ENCODE measurements around the gene CRBN.

The CRBN gene

GRCh38 chr3:3160826-3161225 is 18.7 kb downstream of the CRBN start:
- in situ Hi-C loops (cut with MboI; ENCODE audit: low pct_unique_long_range_greater_than_20kb, low sequenced_read_pairs, unreplicated experiment): no loop called here
- no peak for DNase-seq (ENCODE audit: low spot score)
- TF ChIP-seq CTCF (IDR thresholded peaks at IDR 0.05; ENCODE audit: extremely low read depth, insufficient read depth, missing control alignments): no peak

DNA sequence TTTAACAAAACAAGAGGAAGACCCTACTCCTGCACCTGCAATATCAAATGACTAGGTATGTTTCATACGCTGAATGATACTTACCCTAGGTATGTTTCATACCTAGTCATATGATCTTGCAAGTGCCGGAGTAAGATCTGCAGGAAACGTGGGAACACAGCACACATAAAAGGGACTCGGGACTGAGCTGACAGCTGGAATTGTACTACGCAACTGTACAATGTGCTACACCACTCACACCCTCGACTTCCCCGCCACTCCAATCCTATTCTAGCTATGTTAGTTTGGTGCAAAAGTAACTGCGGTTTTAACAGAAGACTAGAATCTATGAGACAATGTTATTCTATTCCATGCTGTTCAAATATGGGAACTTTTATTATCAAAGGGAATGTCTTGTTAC is 22.0 kb downstream of the CRBN start:
- in situ Hi-C loops (cut with MboI; ENCODE audit: low pct_unique_long_range_greater_than_20kb, low sequenced_read_pairs, unreplicated experiment): no loop called here
- no peak for TF ChIP-seq CTCF (IDR thresholded peaks at IDR 0.05; ENCODE audit: extremely low read depth, insufficient read depth, missing control alignments)

DNA sequence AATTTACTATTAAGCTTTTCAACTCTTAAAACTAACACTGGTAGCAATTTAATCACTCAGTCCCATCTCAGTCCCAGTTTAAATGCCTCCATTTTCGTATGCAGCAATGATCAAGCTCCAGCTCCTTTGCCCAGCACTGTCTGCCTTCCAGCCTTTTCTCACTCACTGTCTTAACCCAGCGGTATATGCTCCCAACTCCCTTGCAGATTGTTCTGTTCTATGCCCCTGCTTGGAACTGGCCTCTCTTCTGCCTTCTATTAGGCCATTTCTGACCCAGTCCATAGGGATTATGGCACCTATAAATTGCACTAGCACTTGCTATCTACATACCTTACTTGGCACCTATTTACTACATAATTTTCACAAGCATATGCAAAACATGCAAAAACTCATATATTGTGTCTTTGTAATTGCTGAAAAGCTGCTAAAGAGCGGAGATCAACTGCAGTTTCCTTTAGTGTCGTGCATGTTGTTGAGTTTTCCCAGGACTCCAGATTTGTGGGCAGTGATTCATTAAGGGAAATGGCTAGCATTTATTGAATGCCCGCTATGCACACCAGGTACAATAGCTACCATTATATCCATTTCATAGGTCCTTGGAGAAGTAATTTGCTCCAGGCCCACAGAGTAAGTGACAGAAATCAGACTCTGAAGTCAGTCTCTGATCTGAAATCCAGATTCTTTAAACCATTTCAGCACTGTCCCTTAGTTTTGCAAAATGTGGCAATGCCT is 24.4 kb downstream of the CRBN start:
- no peak for DNase-seq (ENCODE audit: low spot score)
- no peak for TF ChIP-seq CTCF (IDR thresholded peaks at IDR 0.05; ENCODE audit: extremely low read depth, insufficient read depth, missing control alignments)
- in situ Hi-C loops (cut with MboI; ENCODE audit: low pct_unique_long_range_greater_than_20kb, low sequenced_read_pairs, unreplicated experiment): no loop called here

More for the DNA sequence above, 22.0 kb downstream of the CRBN start:
- DNase-seq (ENCODE audit: low spot score): no peak

GRCh38 chr3:3151513-3151912 is 28.0 kb downstream of the CRBN start:
- TF ChIP-seq CTCF (IDR thresholded peaks at IDR 0.05; ENCODE audit: extremely low read depth, insufficient read depth, missing control alignments): no peak
- DNase-seq (ENCODE audit: low spot score): no peak
- in situ Hi-C loops (cut with MboI; ENCODE audit: low pct_unique_long_range_greater_than_20kb, low sequenced_read_pairs, unreplicated experiment): no loop called here

- in situ Hi-C loops (cut with MboI; ENCODE audit: low pct_unique_long_range_greater_than_20kb, low sequenced_read_pairs, unreplicated experiment): no loop called here
- DNase-seq (ENCODE audit: low spot score): no peak
- TF ChIP-seq CTCF (IDR thresholded peaks at IDR 0.05; ENCODE audit: extremely low read depth, insufficient read depth, missing control alignments): no peak
Measured at GRCh38 chr3:3149560-3149959, 29.9 kb downstream of the CRBN start.

GRCh38 chr3:3145831-3146230 is 33.7 kb downstream of the CRBN start:
- in situ Hi-C loops (cut with MboI; ENCODE audit: low pct_unique_long_range_greater_than_20kb, low sequenced_read_pairs, unreplicated experiment): no loop called here
- no peak for TF ChIP-seq CTCF (IDR thresholded peaks at IDR 0.05; ENCODE audit: extremely low read depth, insufficient read depth, missing control alignments)
- no peak for DNase-seq (ENCODE audit: low spot score)

Data from GM13977 (cell line).